ENCODE data around the gene FGF9. TPM values are rescaled to one million over a fixed set of nuclear protein-coding genes. Genes with fewer than 3 reads are reported as not detected.

Gene FGF9
- total and polyA plus RNA-seq, 2 experiments from 2014 or later: 6.5 to 18.4 TPM

GRCh38 chr13:21698817-21699679 lies 28.2 kb downstream of the FGF9 start:
- Histone ChIP-seq H3K4me3 (no peak overlapping the region), H3K27me3 (peaks cover 3% of the 10 kb centered on the region), H3K36me3 (no peaks in the 10 kb centered on the region), H3K27ac (no peak overlapping the region), H3K9me3 (ENCODE audit: low read depth) (no peaks in the 10 kb centered on the region), H3K4me1 (ENCODE audit: low read depth) (peaks cover 14% of the 10 kb centered on the region)
- TF ChIP-seq, protein P1, sequence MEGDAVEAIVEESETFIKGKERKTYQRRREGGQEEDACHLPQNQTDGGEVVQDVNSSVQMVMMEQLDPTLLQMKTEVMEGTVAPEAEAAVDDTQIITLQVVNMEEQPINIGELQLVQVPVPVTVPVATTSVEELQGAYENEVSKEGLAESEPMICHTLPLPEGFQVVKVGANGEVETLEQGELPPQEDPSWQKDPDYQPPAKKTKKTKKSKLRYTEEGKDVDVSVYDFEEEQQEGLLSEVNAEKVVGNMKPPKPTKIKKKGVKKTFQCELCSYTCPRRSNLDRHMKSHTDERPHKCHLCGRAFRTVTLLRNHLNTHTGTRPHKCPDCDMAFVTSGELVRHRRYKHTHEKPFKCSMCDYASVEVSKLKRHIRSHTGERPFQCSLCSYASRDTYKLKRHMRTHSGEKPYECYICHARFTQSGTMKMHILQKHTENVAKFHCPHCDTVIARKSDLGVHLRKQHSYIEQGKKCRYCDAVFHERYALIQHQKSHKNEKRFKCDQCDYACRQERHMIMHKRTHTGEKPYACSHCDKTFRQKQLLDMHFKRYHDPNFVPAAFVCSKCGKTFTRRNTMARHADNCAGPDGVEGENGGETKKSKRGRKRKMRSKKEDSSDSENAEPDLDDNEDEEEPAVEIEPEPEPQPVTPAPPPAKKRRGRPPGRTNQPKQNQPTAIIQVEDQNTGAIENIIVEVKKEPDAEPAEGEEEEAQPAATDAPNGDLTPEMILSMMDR (IDR thresholded peaks at IDR 0.05; ENCODE audit: low read depth, low read length): no peak
- peak in 1 of 2 donors; percentile 32 for DNase-seq (ENCODE audit: low read depth in 1 of 2, low spot score in 1 of 2)

- Histone ChIP-seq H3K9me3 (ENCODE audit: low read depth) (no peaks in the 10 kb centered on the region), H3K4me1 (ENCODE audit: low read depth) (peaks cover 19% of the 10 kb centered on the region), H3K27me3 (no peaks in the 10 kb centered on the region), H3K4me3 (no peak overlapping the region), H3K27ac (no peak overlapping the region), H3K36me3 (no peaks in the 10 kb centered on the region)
- DNase-seq (ENCODE audit: low read depth in 1 of 2, low spot score in 1 of 2): no peak
- TF ChIP-seq, protein P1 (IDR thresholded peaks at IDR 0.05; ENCODE audit: low read depth, low read length): no peak
Measured at GRCh38 chr13:21701460-21701859, 30.6 kb downstream of the FGF9 start.

DNA sequence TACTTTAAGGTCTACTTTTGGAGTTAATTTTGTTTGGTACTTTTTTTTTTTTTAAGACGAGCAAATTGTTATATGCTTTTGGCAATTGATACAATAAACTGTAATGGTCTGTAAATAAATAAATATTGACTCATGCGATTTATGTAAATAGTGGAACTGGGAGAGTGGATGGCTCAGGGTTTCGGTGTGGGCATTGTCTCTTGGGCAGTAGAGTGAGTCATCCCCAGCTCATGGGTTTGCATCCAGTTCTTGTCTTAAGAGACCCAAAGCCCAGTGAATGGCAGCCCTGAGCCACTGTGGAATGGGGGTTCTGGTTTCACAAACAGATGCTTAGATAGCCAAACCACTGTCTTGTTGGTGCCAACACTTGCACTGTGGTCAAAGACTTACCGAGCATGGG lies 33.0 kb downstream of the FGF9 start:
- Histone ChIP-seq H3K9me3 (ENCODE audit: low read depth) (no peaks in the 10 kb centered on the region), H3K27me3 (no peaks in the 10 kb centered on the region), H3K36me3 (no peaks in the 10 kb centered on the region), H3K4me3 (no peak overlapping the region), H3K4me1 (ENCODE audit: low read depth) (peaks cover 12% of the 10 kb centered on the region), H3K27ac (no peak overlapping the region)
- TF ChIP-seq, protein P1 (IDR thresholded peaks at IDR 0.05; ENCODE audit: low read depth, low read length): no peak
- no peak for DNase-seq (ENCODE audit: low read depth in 1 of 2, low spot score in 1 of 2)

DNA sequence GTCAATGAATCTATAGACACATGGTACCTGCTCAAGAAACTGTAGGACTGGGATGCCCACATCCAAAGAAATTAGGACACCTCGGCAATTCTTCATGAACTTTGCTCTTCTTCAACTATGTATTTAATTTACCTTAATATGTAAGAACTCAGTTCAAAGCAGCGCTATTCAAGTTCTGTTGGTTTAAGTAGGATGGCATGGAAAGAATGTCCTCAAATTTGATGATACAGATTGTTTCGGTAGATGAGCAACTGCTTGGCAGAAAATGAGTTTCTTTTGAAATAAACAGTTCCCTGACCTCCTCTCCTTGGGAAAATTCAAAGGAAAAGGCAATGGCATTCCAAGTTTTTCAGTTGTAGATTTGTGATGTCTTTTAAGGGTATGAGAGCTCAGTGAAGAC lies 36.7 kb downstream of the FGF9 start:
- no peaks in the 10 kb centered on the region for H3K9me3 ChIP-seq (ENCODE audit: low read depth)
- TF ChIP-seq, protein P1 (IDR thresholded peaks at IDR 0.05; ENCODE audit: low read depth, low read length): no peak
- H3K4me3 ChIP-seq: no peak overlapping the region
- peaks cover 5% of the 10 kb centered on the region for H3K4me1 ChIP-seq (ENCODE audit: low read depth)
- no peak for DNase-seq (ENCODE audit: low read depth in 1 of 2, low spot score in 1 of 2)
- no peaks in the 10 kb centered on the region for H3K36me3 ChIP-seq
- H3K27ac ChIP-seq: no peak overlapping the region
- no peaks in the 10 kb centered on the region for H3K27me3 ChIP-seq

- H3K9me3 ChIP-seq (ENCODE audit: low read depth): no peaks in the 10 kb centered on the region
- DNase-seq (ENCODE audit: low read depth in 1 of 2, low spot score in 1 of 2): no peak
- TF ChIP-seq, protein P1 (IDR thresholded peaks at IDR 0.05; ENCODE audit: low read depth, low read length): no peak
- H3K4me3 ChIP-seq: no peak overlapping the region
- no peaks in the 10 kb centered on the region for H3K36me3 ChIP-seq
- H3K27me3 ChIP-seq: no peaks in the 10 kb centered on the region
- H3K4me1 ChIP-seq (ENCODE audit: low read depth): peaks cover 5% of the 10 kb centered on the region
- H3K27ac ChIP-seq: no peak overlapping the region
Measured at GRCh38 chr13:21709697-21710096, 38.8 kb downstream of the FGF9 start.

Data from cardiac muscle cell (in vitro differentiated cells and primary cell).